Adipose tissue (tissue), 3 donors: ENCODE results near the gene ATP1A4. TPM values are rescaled to one million over a fixed set of nuclear protein-coding genes. Genes with fewer than 3 reads are reported as not detected.

Experiments
- H3K27ac ChIP-seq: one replicate; pipeline ENCODE4 v1.5.1; 2013; ENCODE audit warnings: low read depth, low read length
- whole genome bisulfite sequencing, 3 donors: extraction: QIAGEN DNeasy Blood & Tissue Kit; methylation state at CpG; one replicate each; pipeline ENCODE4 v1.1.7; 2013; 5-methylcytosine and 5-hydroxymethylcytosine counted together
- polyA plus RNA-seq, 3 donors: library from polyadenylated mRNA; stranded (reverse); fragments of 200-250 nt; gene quantifications; one replicate each; pipeline ENCODE4 v1.2.3, GENCODE V29; 2013
- donor health status: healthy with polysubstance abuse.
- donor health status: Bipolar disorder and iron deficiency.
- donor health status: healthy.

The ATP1A4 gene
- polyA plus RNA-seq, 3 donors: 0.13 to 0.56 (median 0.54) TPM

- WGBS, 3 donors: 45 to 62% (median 54%) methylated on average over 7 of the region's 7 CpGs
- H3K27ac ChIP-seq: no peak overlapping the region
These were observed 58.1 kb downstream of the ATP1A4 start for GRCh38 chr1:160209321-160210046.

GRCh38 chr1:160210561-160210960 is 59.2 kb downstream of the ATP1A4 start:
- 50 to 68% (median 64%) methylated on average over 5 of the region's 5 CpGs for WGBS, 3 donors
- no peak overlapping the region for H3K27ac ChIP-seq

- H3K27ac ChIP-seq: no peak overlapping the region
- WGBS, 3 donors: 81 to 85% (median 84%) methylated on average over 10 of the region's 10 CpGs
These were observed 59.8 kb downstream of the ATP1A4 start for GRCh38 chr1:160211046-160211790.

GRCh38 chr1:160214481-160215140 is 63.2 kb downstream of the ATP1A4 start:
- 65 to 78% (median 71%) methylated on average over 3 of the region's 3 CpGs for WGBS, 3 donors
- no peak overlapping the region for H3K27ac ChIP-seq

GRCh38 chr1:160216301-160216700 is 64.9 kb downstream of the ATP1A4 start:
- no peak overlapping the region for H3K27ac ChIP-seq

GRCh38 chr1:160217481-160218051 is 66.2 kb downstream of the ATP1A4 start:
- H3K27ac ChIP-seq: no peak overlapping the region
- 59 to 69% (median 65%) methylated on average over 10 of the region's 10 CpGs for WGBS, 3 donors

- no peak overlapping the region for H3K27ac ChIP-seq
- 48 to 61% (median 55%) methylated on average over 4 of the region's 4 CpGs for WGBS, 3 donors
These were observed 67.9 kb downstream of the ATP1A4 start for GRCh38 chr1:160219062-160219929.

GRCh38 chr1:160220301-160220700 is 68.9 kb downstream of the ATP1A4 start:
- WGBS, 3 donors: 77 to 92% (median 87%) methylated on average over 2 of the region's 2 CpGs

GRCh38 chr1:160221089-160221488 is 69.7 kb downstream of the ATP1A4 start:
- no peak overlapping the region for H3K27ac ChIP-seq

More at GRCh38 chr1:160220301-160220700, 68.9 kb downstream of the ATP1A4 start:
- no peak overlapping the region for H3K27ac ChIP-seq

- 82 to 88% (median 85%) methylated on average over 3 of the region's 3 CpGs for WGBS, 3 donors
- no peak overlapping the region for H3K27ac ChIP-seq
These were observed 71.1 kb downstream of the ATP1A4 start for GRCh38 chr1:160222546-160222945.

GRCh38 chr1:160224606-160225005 is 73.2 kb downstream of the ATP1A4 start:
- no peak overlapping the region for H3K27ac ChIP-seq
- WGBS, 3 donors: 84 to 97% (median 94%) methylated on average over 2 of the region's 2 CpGs

GRCh38 chr1:160225345-160225744 is 73.9 kb downstream of the ATP1A4 start:
- H3K27ac ChIP-seq: no peak overlapping the region
- 55 to 97% (median 91%) methylated on average over 2 of the region's 2 CpGs for WGBS, 3 donors

- H3K27ac ChIP-seq: no peak overlapping the region
- WGBS, 3 donors: 80 to 93% (median 87%) methylated on average over 2 of the region's 2 CpGs
These were observed 75.2 kb downstream of the ATP1A4 start for GRCh38 chr1:160226623-160227022.

GRCh38 chr1:160227034-160227433 is 75.6 kb downstream of the ATP1A4 start:
- 89 to 96% (median 94%) methylated on average over 4 of the region's 4 CpGs for WGBS, 3 donors
- no peak overlapping the region for H3K27ac ChIP-seq

- WGBS, 3 donors: 94 to 100% (median 97%) methylated on average over 1 of the region's 1 CpG
- no peak overlapping the region for H3K27ac ChIP-seq
These were observed 76.2 kb downstream of the ATP1A4 start for GRCh38 chr1:160227561-160227960.

- no peak overlapping the region for H3K27ac ChIP-seq
These were observed 77.0 kb downstream of the ATP1A4 start for GRCh38 chr1:160228431-160228830.

GRCh38 chr1:160232911-160233310 is 81.5 kb downstream of the ATP1A4 start:
- no peak overlapping the region for H3K27ac ChIP-seq
